Heart left ventricle (tissue), 16 donors: Measurements from ENCODE around the gene CDH13. TPM values are rescaled to one million over a fixed set of nuclear protein-coding genes. Genes with fewer than 3 reads are reported as not detected.

Experiments
- ATAC-seq, 4 donors: fragments of 200-7000 bp; cut with Tn5 transposase; one replicate each; pipeline ENCODE4 v1.9.1; 2020 to 2022; ENCODE audit warnings: moderate library complexity in 4 of 4, mild to moderate bottlenecking in 3 of 4, moderate number of reproducible peaks in 1 of 4
- DNase-seq, 5 donors: peaks; one replicate each; pipeline ENCODE4 v3.0.0-alpha.2; 2020
- H3K27ac ChIP-seq, 12 donors: fragments of 200-600 bp; sonication (generic) in 4 of 12; one replicate each; pipeline versions ENCODE4 v1.5.0 to v1.8.0; 2016 to 2022; ENCODE audit warnings: mild to moderate bottlenecking in 2 of 12
- H3K27me3 ChIP-seq, 9 donors: fragments of 200-600 bp; sonication (generic) in 2 of 9; one replicate each; pipeline versions ENCODE4 v1.5.1 to v1.8.0; 2016 to 2022; ENCODE audit warnings: mild to moderate bottlenecking in 3 of 9
- H3K36me3 ChIP-seq, 9 donors: fragments of 200-600 bp; sonication (generic) in 2 of 9; one replicate each; pipeline versions ENCODE4 v1.5.0 to v1.8.0; 2018 to 2022; ENCODE audit warnings: mild to moderate bottlenecking in 2 of 9
- H3K4me1 ChIP-seq, 12 donors: fragments of 200-600 bp; sonication (generic) in 4 of 12; one replicate each; pipeline versions ENCODE4 v1.5.0 to v1.8.0; 2016 to 2022; ENCODE audit warnings: mild to moderate bottlenecking in 3 of 12
- H3K4me3 ChIP-seq, 12 donors: fragments of 200-600 bp; sonication (generic) in 4 of 12; one replicate each; pipeline versions ENCODE4 v1.5.0 to v1.8.0; 2017 to 2022; ENCODE audit warnings: mild to moderate bottlenecking in 9 of 12, moderate library complexity in 4 of 12
- H3K9me3 ChIP-seq, 12 donors: fragments of 200-600 bp; sonication (generic) in 4 of 12; one replicate each; pipeline versions ENCODE4 v1.5.0 to v1.8.0; 2016 to 2022; ENCODE audit warnings: mild to moderate bottlenecking in 1 of 12
- POLR2A ChIP-seq, 2 donors: fragments of 450-650 bp; IDR thresholded peaks; one replicate each; pipeline ENCODE4 v1.6.1; 2017; ENCODE audit warnings: antibody characterized with exemption in 2 of 2, mild to moderate bottlenecking in 2 of 2, moderate library complexity in 2 of 2
- WGBS, 4 donors: extraction: QIAGEN DNeasy Blood & Tissue Kit in 2 of 4; methylation state at CpG; one replicate each; pipeline versions ENCODE4 v1.1.5 to v1.1.7; 2013 to 2018; 5-methylcytosine and 5-hydroxymethylcytosine counted together
- intact Hi-C, 10 donors: fragments of 100-400 bp; cut with DNase I; formaldehyde crosslinking; loops; one replicate each; pipeline versions ENCODE4 v1.11.1 to v1.14.2; 2022
- polyA plus RNA-seq, 2 donors: library from polyadenylated mRNA; stranded (reverse); fragments of 200-250 nt; gene quantifications; one replicate each; pipeline ENCODE4 v1.2.3, GENCODE V29; 2013
- total RNA-seq, 9 donors: library from RNA; depleted of rRNA in 2 of 9; stranded (reverse); fragments of >200 nt in 2 of 9; fragmentation: NEBNext Ultra II Directional in 3 of 9; extraction: Animal tissue kit (Norgen Biotek cat#: 25700) in 3 of 9; gene quantifications; one replicate each; pipeline versions ENCODE4 v1.1.0 to v1.2.4, GENCODE V29; 2016 to 2023
- TF ChIP-seq, protein P1 (sequence below), 12 donors: fragments of 200-600 bp; sonication (generic) in 4 of 12; IDR thresholded peaks; one replicate each; pipeline versions ENCODE4 v1.5.0 to v1.8.0; 2018 to 2022; ENCODE audit warnings: antibody characterized with exemption in 12 of 12, mild to moderate bottlenecking in 5 of 12
- donor health status: ischemic (EF 13 %, LVEDD 7.1; RV severe dilation, severe dysfunction).
- donor health status: healthy with polysubstance abuse.
- donor health status: DM: no; HTN: yes; CAD: no.
- donor health status: DM: no; HTN: no; CAD: no.
- donor health status: ischemic (EF 25% LVEDD 6.9; RV normal size, moderate dysfunction).
- donor health status: ischemic (EF 25% LVEDD 5.7; RV mildly dilated, moderate dysfunction).
- donor health status: healthy.
- donor health status: DM: yes; HTN: yes; CAD: no.
- donor health status: ischemic (EF 35%, LVEDD 5.7; RV mildly dilated, moderate dysfunction).
- donor health status: nonischemic (EF 11% LVEDD 7.7; RV severe dilation, severe dysfunction).
- donor health status: DM: yes; HTN: yes; CAD: no.
- donor health status: PGD.
- donor health status: ischemic (EF 29% LVEDD 5.4; RV normal size, mild dysfunction).
- donor health status: nonischemic (EF 23%, LVEDD 6.1; RV moderate dilation, normal function).

Gene CDH13
- total and polyA plus RNA-seq, 11 donors: 15.0 to 172 (median 137) TPM

DNA sequence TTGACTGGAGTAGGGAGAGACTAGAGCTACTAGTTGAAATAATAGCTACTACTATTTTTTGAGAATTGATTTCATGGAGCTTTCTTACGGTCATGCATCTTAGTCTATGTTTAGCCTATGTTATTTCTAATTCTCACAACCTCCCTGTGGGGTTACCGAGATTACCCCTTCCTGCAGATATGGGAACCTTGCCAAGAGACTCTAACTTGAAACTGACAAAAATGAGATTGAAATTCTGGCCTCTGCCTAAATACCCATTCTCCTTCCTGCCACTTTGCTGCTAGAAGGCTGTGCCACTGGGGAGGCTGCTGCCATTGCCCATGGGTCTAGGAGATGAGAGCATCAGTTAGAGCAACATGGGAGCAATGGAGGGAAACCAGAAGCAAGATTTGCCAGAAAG, 410.3 kb downstream of the CDH13 start:
- Histone ChIP-seq H3K4me3 (no peak overlapping the region), H3K27ac (no peak overlapping the region), H3K36me3 (peaks cover 0 to 6% (median 0%) of the 10 kb centered on the region in 9 donors), H3K9me3 (no peaks in the 10 kb centered on the region), H3K27me3 (no peaks in the 10 kb centered on the region), H3K4me1 (peaks cover 0 to 11% (median 0%) of the 10 kb centered on the region in 12 donors)
- ATAC-seq (no peak), DNase-seq (no peak)
- TF ChIP-seq POLR2A (IDR thresholded peaks at IDR 0.05): no peak
- TF ChIP-seq, protein P1, sequence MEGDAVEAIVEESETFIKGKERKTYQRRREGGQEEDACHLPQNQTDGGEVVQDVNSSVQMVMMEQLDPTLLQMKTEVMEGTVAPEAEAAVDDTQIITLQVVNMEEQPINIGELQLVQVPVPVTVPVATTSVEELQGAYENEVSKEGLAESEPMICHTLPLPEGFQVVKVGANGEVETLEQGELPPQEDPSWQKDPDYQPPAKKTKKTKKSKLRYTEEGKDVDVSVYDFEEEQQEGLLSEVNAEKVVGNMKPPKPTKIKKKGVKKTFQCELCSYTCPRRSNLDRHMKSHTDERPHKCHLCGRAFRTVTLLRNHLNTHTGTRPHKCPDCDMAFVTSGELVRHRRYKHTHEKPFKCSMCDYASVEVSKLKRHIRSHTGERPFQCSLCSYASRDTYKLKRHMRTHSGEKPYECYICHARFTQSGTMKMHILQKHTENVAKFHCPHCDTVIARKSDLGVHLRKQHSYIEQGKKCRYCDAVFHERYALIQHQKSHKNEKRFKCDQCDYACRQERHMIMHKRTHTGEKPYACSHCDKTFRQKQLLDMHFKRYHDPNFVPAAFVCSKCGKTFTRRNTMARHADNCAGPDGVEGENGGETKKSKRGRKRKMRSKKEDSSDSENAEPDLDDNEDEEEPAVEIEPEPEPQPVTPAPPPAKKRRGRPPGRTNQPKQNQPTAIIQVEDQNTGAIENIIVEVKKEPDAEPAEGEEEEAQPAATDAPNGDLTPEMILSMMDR (IDR thresholded peaks at IDR 0.05): no peak
- WGBS, 4 donors: 37 to 65% (median 55%) methylated on average over 2 of the region's 2 CpGs
- intact Hi-C loops: no loop called here

DNA sequence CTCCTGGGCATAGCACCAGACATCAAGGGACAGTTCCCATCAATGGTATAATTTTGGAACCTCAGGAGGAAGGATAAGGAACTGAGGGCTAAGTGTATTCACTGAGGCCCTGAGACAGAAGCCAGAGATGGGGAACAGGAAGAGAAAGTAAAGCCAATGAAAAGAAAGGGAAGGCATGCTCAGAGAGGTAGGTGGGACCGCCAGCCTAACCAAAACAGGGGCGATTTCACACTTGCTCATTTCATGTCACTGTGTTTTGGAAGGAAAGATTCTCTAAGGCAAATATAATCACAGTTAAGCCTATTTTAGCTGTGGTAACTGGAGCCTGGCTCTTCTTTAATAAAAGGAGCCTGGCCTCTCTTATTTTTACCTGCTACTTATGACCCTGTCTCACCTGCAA, 411.1 kb downstream of the CDH13 start:
- H3K4me3 ChIP-seq: no peak overlapping the region
- no peak overlapping the region for H3K27ac ChIP-seq
- H3K27me3 ChIP-seq: no peaks in the 10 kb centered on the region
- H3K36me3 ChIP-seq: peaks cover 0 to 6% (median 0%) of the 10 kb centered on the region in 9 donors
- TF ChIP-seq, protein P1 (IDR thresholded peaks at IDR 0.05): no peak
- TF ChIP-seq POLR2A (IDR thresholded peaks at IDR 0.05): no peak
- H3K4me1 ChIP-seq: peaks cover 0 to 11% (median 0%) of the 10 kb centered on the region in 12 donors
- WGBS, 4 donors: 93 to 100% (median 98%) methylated on average over 2 of the region's 2 CpGs
- DNase-seq (no peak), ATAC-seq (no peak)
- intact Hi-C loops: no loop called here
- H3K9me3 ChIP-seq: no peaks in the 10 kb centered on the region

DNA sequence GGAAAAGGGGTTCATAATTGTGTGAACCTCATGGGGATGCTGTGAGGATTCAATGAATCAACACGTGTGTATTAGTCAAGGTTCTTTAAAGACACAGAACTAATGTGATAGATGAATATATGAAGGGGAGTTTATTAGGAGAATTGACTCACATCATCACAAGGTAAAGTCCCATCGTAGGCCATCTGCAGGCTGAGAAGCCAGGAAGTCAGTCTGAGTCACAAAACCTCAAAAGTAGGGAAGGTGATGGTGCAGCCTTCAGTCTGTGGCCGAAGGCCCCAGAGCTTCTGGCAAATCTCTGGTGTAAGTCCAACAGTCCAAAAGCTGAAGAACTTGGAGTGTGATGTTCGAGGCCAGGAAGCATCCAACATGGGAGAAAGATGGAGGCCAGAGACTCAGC, 413.4 kb downstream of the CDH13 start:
- 90 to 91% (median 91%) methylated on average over 4 of the region's 4 CpGs for WGBS, 4 donors
- no peaks in the 10 kb centered on the region for H3K27me3 ChIP-seq
- ATAC-seq (no peak), DNase-seq (no peak)
- H3K9me3 ChIP-seq: no peaks in the 10 kb centered on the region
- no peak overlapping the region for H3K4me3 ChIP-seq
- H3K4me1 ChIP-seq: peaks cover 0 to 11% (median 0%) of the 10 kb centered on the region in 12 donors
- no peak overlapping the region for H3K27ac ChIP-seq
- TF ChIP-seq POLR2A (IDR thresholded peaks at IDR 0.05): no peak
- TF ChIP-seq, protein P1 (IDR thresholded peaks at IDR 0.05): no peak
- no peaks in the 10 kb centered on the region for H3K36me3 ChIP-seq
- intact Hi-C loops: no loop called here

DNA sequence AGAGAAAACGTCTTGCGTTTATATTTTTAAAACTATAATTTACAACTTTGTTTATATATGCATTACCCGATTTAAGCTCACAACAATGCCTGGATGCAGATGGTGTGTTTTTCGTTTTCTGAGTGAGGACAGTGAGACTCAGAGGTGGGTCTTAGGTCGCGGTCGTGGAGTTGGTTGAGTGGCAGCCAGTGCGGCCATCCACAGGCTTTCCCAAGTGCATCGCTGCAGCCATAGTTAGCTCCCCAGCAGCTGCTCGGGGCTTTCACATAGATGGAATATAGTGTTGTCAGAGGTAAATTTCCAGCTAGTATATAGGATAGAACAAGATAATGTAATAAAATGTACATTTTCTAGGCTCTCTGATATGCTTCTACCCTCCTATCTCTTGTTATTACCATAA, 417.8 kb downstream of the CDH13 start:
- ATAC-seq (no peak), DNase-seq (no peak)
- Histone ChIP-seq H3K27ac (no peak overlapping the region), H3K9me3 (no peaks in the 10 kb centered on the region), H3K4me1 (peaks cover 0 to 9% (median 0%) of the 10 kb centered on the region in 12 donors), H3K36me3 (no peaks in the 10 kb centered on the region), H3K27me3 (no peaks in the 10 kb centered on the region), H3K4me3 (no peak overlapping the region)
- intact Hi-C loops: no loop called here
- WGBS, 4 donors: 89 to 94% (median 91%) methylated on average over 10 of the region's 10 CpGs
- TF ChIP-seq, protein P1 (IDR thresholded peaks at IDR 0.05): no peak
- TF ChIP-seq POLR2A (IDR thresholded peaks at IDR 0.05): no peak
